Endometrium (tissue), 2 donors: Measurements from ENCODE around the gene ATP13A1.
"Not testable (repeated sequence)": the region's sequence is repeated elsewhere in the genome, so short reads cannot be mapped to it uniquely, and the experiment has no call there.

Experiments
- FAIRE-seq: peaks from 2 replicates; lab custom pipeline; 2012; peaks lifted over from hg19 to GRCh38; lab: Jason Lieb, UNC
- donor health status: control.
- donor health status: control.

The ATP13A1 gene

DNA sequence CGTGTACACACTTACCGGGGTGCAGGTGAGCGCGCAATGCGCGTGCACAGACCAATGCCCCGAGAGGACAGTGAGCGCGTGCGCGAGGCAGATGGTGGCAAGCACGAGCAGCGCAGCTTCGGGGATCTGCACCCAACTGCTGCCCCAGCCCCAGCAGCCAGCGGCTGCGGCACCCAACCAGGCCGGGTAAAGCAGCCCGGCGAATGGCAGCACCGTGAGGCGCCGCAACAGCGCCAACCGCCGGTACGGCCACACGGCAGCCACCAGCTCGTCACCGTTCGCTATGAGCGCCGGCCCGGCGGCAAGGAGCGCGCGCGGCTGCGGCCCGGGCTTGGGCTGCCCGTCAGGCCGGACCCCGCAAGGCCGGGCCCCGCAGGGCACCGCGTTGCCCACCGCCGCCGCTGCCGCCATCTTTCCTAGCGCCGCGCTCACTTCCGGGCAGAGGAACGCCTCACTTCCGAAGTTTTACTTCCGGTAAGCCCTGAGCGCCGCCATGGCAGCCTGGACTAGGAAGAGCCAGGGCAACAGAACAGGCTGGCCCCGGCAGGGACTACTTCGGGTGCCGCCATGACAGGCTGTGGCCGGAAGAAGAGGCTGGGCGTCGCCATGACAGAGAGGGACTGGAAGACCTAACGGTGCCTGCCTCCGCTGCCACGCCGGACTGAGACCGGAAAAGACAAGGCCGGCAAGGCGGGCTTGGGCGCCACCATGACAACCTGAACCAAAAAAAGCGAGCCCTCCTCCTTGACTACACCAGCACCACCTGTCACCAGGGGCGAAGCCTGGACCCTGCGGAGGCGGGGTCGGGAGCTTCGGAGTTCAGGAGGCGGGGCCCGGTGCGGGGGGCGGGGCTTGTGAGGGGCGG lies at the start of gene ATP13A1:
Gene ATP13A1, minus strand, starts transcription at position 421 of the 865 bp plus-strand sequence. Its CDS starts 10 bp downstream, at position 411.
- peak; percentile 82 for FAIRE-seq

DNA sequence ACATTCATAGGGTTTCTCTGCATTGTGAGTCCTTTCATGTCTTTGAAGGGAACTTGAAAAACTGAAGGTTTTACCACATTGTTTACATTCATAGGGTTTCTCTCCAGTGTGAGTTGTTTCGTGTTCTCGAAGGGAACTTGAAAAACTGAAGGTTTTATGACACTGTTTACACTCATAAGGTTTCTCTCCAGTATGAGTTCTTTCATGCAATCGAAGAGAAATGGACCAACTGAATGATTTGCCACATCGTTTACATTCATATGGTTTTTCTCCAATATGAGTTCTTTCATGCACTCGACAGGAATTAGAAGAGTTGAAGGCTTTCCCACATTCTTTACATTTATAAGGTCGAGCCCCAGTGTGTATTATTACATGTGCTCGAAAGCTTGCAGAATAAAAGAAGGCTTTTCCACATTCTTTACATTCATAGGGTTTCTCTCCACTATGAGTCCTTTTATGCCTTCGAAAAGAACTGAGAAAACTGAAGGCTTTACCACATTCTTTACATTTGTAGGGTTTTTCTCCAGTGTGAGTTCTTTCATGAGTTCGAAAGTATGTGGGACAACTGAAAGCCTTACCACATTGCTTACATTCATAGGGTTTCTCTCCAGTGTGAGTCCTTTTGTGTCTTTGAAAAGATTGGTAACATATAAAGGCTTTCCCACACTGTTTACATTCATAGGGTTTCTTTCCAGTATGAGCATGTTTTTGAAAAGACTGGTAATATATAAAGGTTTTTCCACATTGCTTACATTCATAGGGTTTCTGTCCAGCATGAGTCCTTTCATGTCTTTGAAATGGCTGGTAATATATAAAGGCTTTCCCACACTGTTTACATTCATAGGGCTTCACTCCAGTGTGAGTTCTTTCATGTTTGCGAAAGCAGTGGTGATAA lies 48.7 kb upstream of the ATP13A1 start:
- FAIRE-seq, result no peak

DNA sequence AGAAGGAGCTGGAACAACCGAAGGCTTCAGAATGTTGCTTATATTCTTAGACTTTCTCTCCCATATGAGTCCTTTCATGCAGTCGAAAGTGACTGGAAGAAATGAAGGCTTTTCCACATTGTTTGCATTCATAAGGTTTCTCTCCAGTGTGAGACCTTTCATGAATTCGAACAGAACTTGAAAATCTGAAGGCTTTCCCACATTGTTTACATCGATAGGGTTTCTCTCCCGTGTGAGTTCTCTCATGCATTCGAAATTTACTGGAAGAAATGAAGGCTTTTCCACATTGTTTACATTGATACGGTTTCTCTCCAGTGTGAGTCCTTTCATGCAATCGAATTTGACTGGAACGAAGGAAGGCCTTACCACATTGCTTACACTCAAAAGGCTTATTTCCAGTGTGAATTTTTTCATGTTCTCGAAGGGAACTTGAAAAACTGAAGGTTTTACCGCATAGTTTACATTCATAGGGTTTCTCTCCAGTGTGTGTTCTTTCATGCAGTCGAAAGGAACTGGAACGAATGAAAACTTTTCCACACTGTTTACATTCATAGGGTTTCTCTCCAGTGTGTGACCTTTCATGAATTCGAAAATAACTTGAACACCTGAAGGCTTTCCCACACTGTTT lies 47.9 kb upstream of the ATP13A1 start:
- FAIRE-seq, result no peak

DNA sequence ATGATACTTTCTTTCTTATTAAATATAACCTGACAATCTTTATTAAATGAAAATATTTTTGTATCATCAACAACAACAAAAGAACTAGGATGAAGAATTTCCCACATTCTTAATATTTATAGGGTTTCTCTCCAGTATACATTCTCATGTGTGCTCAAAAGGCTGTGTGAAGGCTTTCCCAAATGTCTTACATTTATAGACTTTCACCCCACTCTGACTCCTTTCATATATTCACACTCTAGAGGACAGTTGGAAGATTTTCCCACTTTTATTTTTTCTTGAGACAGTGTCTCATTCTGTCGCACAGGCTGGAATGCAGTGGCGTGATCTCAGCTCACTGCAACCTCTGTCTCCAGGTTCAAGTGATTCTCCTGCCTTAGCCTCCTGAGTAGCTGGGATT lies 47.0 kb upstream of the ATP13A1 start:
- no peak for FAIRE-seq

DNA sequence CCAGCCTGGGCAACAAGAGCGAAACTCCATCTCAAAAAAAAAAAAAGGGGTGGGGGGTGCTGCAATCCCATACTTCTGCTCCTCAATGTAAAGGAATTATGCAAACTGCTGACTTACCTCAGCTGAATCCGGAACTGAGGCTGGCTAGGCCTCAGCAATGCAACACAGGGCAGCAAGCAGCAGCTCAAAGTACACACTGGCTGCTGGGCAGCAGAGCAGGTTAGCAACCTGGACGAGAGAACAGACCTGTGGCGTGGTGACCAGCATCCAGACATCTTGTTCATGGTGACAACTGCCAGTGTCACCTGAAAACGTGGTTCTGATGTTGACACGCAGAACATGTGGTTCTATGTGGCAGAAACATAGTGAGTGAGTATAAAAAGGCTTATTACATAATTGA lies 41.4 kb upstream of the ATP13A1 start:
- FAIRE-seq, result no peak

DNA sequence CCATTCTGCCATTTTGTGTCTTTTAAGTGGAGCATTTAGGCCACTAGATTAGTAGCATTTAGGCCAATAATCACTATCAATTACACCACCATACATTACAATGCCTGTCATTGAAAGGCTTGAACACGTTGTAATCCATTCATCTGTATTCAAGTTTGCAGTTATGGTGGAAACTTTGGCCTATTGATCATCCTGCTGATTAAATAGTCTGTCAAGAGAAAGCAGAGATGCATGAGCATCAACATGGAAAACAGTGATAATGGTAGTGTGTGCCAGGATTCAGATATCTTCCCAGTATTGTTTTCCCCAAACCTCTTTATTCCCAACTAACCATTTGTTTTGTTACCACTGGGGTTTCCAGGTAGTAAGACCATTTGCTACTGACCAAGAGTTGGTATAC lies 37.0 kb upstream of the ATP13A1 start:
- not testable (repeated sequence) for FAIRE-seq

DNA sequence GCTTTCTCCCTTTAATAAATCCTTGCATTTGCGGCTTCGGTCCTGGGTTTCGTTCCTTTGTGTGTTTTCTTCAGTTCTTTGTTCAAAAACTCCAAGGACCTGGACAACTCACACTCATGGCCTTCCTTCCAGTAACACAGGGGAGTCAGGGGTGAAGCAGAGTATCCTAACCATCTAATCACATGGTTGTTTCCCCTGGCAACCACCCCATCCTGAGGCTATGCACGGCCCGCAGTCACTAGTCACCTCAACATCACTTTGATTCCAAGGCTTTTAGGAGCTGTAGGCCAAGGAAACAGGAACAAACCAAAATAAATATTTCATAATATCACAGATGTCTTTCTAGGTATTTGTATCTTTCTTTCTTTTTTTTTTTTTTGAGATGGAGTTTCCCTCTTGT lies 34.1 kb upstream of the ATP13A1 start:
- FAIRE-seq, result no peak

DNA sequence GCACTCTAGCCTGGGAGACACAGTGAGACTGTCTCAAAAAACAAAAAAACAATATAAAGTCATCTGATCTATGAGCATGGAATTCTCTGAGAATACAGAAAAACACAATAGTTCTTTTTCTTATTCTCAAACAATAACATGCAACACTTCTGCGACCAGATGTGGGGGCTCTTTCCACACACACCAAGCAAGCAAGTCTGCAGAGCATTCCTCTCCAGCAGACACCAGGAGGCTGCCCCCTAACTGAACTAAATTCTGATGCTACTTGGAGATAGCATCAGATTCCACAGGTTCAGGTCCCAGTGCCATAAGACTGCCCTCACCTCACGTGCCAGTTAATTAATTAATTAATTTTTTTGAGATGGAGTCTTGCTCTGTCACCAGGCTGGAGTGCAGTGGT lies 32.9 kb upstream of the ATP13A1 start:
- no peak for FAIRE-seq

DNA sequence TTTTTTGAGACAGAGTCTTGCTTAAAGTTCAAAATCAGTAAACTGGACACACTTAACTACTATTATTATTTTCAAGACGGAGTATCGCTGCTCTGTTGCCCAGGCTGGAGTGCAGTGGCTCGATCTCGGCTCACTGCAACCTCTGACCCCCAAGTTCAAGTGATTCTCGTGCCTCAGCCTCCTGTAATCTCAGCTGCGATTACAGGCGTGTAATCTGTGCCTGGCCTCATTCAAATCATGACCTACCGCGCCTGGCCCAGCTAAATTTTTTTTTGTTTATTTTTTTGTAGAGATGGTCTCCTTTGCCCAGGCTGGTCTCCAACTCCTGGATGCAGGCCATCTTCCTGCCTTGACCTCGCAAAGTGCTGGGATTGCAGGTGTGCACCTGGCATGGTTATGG lies 28.2 kb upstream of the ATP13A1 start:
- no peak for FAIRE-seq

DNA sequence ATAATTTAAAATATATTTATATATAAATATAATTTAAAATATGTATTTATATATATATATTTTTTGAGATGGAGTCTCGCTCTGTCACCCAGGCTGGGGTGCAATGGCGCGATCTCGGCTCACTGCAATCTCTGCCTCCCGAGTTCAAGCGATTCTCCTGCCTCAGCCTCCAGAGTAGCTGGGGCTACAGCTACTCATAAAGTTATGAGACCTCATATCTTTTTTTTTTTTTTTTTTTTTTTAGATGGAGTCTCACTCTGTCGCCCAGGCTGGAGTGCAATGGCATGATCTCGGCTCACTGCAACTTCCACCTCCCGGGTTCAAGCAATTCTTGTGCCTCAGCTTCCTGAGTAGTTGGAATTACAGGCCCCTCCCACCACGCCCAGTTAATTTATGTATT lies 25.5 kb upstream of the ATP13A1 start:
- not testable (repeated sequence) for FAIRE-seq

DNA sequence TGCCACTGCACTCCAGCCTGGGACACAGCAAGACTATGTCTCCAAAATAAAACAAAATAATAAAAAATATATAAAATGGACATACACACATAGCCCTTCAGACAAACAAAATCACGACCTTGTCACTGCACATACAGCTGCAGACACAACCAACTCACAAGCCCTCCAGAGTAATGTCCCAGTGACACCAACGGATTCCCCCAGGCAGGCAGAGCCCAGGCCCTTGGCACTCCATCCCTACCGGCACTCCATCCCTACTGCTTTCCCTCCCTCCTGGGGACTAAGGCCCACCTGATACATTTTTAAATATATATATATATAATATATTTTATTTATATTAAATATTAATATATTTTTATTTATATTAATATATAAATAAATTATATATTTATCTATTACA lies 23.6 kb upstream of the ATP13A1 start:
- FAIRE-seq, result no peak

DNA sequence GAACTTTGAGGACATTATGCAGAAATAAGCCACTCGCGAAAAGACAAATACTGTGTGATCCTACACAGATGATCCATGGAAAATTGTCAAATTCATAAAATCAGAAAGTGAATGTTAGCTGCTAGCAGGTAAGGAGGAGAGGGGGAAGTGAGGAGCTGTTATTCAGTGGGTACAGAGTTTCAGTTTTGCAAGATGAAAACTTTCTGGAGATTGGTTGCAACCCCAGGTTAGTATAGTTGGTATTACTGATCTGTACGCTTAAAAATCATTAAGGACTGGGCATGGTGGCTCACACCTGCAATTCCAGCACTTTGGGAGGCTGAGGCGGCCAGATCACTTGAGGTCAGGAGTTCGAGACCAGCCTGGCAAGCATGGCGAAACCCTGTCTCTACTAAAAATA lies 23.1 kb upstream of the ATP13A1 start:
- no peak for FAIRE-seq

DNA sequence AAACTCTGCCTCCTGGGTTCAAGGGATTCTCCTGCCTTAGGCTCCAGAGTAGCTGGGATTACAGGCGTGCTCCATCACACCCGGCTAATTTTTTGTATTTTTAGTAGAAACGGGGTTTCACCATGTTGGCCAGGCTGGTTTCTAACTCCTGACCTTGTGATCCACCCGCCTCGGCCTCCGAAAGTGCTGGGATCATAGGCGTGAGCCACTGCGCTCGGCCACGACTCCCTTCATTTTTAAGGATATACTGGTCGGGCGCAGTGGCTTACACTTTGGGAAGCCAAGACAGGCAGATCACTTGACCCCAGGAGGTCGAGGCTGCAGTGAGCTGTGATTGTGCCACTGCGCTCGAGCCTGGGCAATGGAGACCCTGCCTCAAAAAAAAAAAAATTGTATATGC lies 22.6 kb upstream of the ATP13A1 start:
- not testable (repeated sequence) for FAIRE-seq

DNA sequence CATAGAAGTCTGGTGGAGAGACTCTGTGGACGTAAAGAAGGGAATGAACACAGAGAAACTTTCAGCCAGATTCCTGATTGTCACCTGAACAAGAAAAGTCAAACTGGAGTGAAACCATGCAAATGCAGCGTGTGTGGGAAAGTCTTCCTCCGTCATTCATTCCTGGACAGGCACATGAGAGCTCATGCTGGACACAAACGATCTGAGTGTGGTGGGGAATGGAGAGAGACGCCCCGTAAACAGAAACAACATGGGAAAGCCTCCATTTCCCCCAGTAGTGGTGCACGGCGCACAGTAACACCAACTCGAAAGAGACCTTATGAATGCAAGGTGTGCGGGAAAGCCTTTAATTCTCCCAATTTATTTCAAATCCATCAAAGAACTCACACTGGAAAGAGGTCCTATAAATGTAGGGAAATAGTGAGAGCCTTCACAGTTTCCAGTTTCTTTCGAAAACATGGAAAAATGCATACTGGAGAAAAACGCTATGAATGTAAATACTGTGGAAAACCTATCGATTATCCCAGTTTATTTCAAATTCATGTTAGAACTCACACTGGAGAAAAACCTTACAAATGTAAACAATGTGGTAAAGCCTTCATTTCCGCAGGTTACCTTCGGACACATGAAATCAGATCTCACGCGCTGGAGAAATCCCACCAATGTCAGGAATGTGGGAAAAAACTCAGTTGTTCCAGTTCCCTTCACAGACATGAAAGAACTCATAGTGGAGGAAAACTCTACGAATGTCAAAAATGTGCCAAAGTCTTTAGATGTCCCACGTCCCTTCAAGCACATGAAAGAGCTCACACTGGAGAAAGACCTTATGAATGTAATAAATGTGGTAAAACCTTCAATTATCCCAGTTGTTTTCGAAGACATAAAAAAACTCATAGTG lies 15.9 kb upstream of the ATP13A1 start:
- no peak for FAIRE-seq

DNA sequence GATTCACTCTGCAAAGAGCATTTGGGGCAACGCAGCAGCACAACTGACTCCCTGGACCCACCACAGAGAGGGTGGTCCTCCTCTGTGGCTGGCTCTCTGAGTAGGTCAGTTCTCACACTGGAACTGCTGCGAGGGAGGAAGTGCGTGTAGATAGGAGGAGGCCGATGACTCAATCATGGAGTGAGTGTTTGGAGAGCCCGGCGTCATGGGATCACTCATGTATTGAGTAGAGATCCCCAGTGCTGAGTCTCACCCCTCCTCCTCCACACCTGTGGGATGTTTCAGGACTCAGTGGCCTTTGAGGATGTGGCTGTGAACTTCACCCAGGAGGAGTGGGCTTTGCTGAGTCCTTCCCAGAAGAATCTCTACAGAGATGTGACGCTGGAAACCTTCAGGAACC lies 14.1 kb upstream of the ATP13A1 start:
- no peak for FAIRE-seq

DNA sequence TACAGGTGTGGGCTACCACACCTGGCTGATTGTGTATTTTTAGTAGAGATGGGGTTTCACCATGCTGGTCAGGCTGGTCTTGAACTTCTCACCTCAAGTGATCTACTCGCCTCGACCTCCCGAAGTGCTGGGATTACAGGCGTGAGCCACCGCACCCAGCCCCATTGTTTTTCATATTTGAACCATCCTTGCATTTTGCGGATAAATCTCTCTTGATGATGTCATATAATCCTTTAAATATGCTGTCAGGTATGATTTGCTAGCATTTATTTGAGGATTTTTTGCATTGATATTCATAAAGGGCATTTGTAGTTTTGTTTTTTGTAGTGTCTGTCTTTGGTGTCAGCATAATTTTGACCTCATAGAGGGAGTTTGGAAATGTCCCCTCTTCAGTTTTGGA lies 10.8 kb upstream of the ATP13A1 start:
- FAIRE-seq, result no peak

DNA sequence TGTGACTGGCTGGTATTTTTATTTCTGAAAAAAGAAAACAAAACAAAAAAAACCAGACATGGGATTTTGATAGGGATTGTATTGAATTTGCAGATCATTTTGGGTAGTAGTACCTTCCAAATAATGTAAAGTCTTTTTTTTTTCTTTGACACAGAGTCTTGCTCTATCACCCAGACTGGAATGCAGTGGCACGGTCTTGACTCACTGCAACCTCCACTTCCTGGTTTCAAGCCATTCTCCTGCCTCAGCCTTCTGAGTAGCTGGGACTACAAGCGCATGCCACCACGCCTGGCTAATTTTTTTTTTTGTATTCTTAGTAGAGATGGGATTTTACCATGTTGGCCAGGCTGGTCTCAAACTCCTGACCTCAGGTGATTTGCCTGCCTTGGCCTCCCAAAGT lies 9.3 kb upstream of the ATP13A1 start:
- no peak for FAIRE-seq

DNA sequence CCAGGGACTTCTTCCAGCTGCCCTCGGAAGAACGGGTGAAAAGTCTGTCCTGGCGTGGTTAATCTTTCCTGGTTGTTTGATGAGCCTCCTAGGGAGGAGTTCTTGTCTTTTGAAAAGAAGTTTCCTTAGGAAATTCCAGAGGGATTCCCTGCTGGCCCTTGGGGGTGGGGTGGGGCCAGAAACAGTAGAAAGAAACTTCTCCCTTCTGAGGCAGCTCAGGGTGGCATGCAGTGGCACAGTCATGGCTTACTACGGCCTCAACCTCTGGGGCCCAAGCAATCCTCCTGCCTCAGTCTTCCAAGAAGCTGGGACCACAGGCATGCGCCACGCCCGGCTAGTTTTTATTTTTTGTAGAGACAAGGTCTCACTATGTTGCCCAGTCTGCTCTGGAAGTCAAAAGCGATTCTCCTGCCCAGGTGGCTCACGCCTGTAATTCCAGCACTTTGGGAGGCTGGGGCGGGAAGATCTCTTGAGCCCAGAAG lies 6.6 kb upstream of the ATP13A1 start:
- FAIRE-seq, result no peak

DNA sequence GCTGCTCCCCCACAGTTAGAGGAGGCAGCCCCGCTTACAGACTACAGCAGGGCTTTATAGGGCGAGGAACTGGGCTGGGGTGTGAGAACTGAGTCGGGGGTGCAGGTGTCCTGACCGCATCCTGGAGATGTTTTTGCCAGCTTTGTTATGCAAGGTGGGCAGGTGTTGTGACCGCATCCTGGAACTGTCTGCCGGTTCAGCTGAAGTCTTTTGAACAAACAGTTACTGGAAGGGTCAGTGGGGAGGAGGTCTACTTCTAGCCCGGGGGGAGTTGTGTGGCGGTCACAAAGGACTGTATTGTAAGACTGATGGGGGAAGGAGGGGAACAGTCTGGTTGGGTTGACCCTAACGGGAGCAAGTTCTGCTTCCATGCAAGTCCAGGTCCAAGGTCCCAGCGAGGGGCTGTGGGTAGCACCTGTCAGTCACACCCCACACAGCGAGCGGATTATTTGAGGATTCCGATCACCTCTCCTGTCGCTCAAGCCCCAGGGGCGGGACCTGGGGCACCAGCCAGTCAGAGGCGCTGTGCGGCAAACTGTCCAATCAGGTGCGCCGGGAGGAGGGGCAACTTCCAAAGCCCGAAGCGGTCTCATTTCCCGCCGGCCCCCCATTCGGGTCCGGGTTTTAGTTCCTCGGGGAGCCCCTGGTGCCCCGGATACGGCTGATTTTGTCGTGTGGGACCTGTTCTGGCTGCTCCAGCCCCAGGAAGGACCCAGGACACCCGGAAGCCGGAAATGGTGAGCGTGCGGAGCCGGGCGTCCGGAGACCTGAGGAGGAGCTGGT lies 4.9 kb upstream of the ATP13A1 start, which contains the start of gene ZNF101:
Gene ZNF101, plus strand, starts transcription at position 610 of the 783 bp plus-strand sequence. Its CDS starts 125 bp downstream, at position 735.
- peak; percentile 63 for FAIRE-seq

DNA sequence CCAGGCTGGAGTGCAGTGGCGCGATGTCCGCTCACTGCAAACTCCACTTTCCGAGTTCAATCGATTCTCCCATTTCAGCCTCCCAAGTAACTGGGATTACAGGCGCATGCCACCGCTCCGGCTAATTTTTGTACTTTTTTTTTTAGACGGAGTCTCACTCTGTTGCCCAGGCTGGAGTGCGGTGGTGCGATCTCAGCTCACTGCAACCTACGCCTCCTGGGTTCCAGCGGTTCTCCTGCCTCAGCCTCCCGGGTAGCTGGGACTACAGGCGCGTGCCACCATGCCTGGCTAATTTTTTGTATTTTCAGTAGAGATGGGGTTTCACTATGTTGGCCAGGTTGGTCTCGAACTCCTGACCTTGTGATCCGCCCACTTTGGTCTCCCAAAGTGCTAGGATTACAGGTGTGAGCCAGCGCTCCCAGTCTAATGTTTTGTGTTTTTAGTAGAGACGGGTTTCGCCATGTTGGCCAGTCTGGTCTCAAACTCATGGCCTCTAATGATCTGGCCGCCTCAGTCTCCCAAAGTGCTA lies 2.0 kb upstream of the ATP13A1 start:
- FAIRE-seq, result not testable (repeated sequence)
